Skeletal muscle tissue (tissue), 4 donors: ENCODE data around the gene OCRL. TPM values are rescaled to one million over a fixed set of nuclear protein-coding genes. Genes with fewer than 3 reads are reported as not detected.

Experiments
- H3K27ac ChIP-seq: one replicate; pipeline ENCODE4 v1.7.0; 2013; ENCODE audit warnings: mild to moderate bottlenecking, low read depth, low read length, inconsistent platforms
- H3K27me3 ChIP-seq, 3 donors: one replicate each; pipeline ENCODE4 v1.7.0; 2013; ENCODE audit warnings: low read length in 3 of 3; ENCODE audit not compliant: control insufficient read depth in 3 of 3, insufficient read depth in 3 of 3
- H3K36me3 ChIP-seq, 3 donors: one replicate each; pipeline ENCODE4 v1.7.0; 2013; ENCODE audit warnings: low read length in 3 of 3; ENCODE audit not compliant: control insufficient read depth in 3 of 3, insufficient read depth in 3 of 3
- H3K4me1 ChIP-seq, 3 donors: one replicate each; pipeline ENCODE4 v1.7.0; 2013; ENCODE audit warnings: low read length in 3 of 3, mild to moderate bottlenecking in 3 of 3; ENCODE audit not compliant: control insufficient read depth in 3 of 3, insufficient read depth in 3 of 3
- H3K4me3 ChIP-seq, 3 donors: one replicate each; pipeline ENCODE4 v1.7.0; 2013; ENCODE audit warnings: low read length in 3 of 3
- H3K9ac ChIP-seq, 3 donors: one replicate each; pipeline ENCODE4 v1.7.0; 2013; ENCODE audit warnings: low read length in 3 of 3, mild to moderate bottlenecking in 3 of 3, moderate library complexity in 2 of 3, low read depth in 1 of 3
- H3K9me3 ChIP-seq, 3 donors: one replicate each; pipeline ENCODE4 v1.7.0; 2013; ENCODE audit warnings: low read length in 3 of 3; ENCODE audit not compliant: control insufficient read depth in 3 of 3
- total RNA-seq: library from RNA; depleted of rRNA; stranded (reverse); fragments of >200 nt; gene quantifications from one replicate; pipeline ENCODE4 v1.2.3, GENCODE V29; 2014
- donor health status: Osteomylitis.

OCRL gene
- total RNA-seq, 1 donor from 2014 or later = 8.4 TPM

- Histone ChIP-seq H3K36me3 (no peaks in the 10 kb centered on the region), H3K27ac (no peak overlapping the region), H3K27me3 (no peaks in the 10 kb centered on the region), H3K4me1 (peaks cover 5 to 6% (median 5%) of the 10 kb centered on the region in 3 donors), H3K9me3 (no peaks in the 10 kb centered on the region), H3K4me3 (no peak overlapping the region), H3K9ac (no peak overlapping the region)
Measured at GRCh38 chrX:129614481-129615255, 74.6 kb downstream of the OCRL start.

GRCh38 chrX:129617420-129617819, 77.4 kb downstream of the OCRL start:
- Histone ChIP-seq H3K4me3 (no peak overlapping the region), H3K9me3 (no peaks in the 10 kb centered on the region), H3K36me3 (no peaks in the 10 kb centered on the region), H3K27ac (no peak overlapping the region), H3K27me3 (no peaks in the 10 kb centered on the region), H3K9ac (no peak overlapping the region), H3K4me1 (peaks cover 5 to 6% (median 5%) of the 10 kb centered on the region in 3 donors)

DNA sequence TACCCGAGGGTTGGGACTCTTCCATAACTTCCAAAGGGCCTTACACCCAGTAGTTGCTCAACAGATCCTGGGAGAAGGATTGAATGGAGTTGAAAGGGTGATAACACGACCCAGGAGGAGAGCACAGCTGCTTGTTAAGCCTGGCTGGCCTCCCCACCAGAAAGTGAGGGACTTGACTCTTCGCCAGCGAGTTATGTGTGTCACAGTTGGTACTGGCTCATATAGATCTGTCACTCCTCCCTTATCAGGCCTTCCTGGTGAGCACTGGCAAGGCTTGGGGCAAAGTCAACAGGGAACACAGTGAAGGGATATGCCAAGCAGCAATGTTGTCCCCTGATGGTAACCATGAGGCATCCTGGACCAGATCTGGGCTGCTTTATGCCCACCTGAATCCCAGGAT, 78.9 kb downstream of the OCRL start:
- H3K4me3 ChIP-seq = no peak overlapping the region
- H3K9me3 ChIP-seq = no peaks in the 10 kb centered on the region
- H3K27me3 ChIP-seq = no peaks in the 10 kb centered on the region
- H3K36me3 ChIP-seq = no peaks in the 10 kb centered on the region
- H3K27ac ChIP-seq = no peak overlapping the region
- H3K9ac ChIP-seq = no peak overlapping the region
- H3K4me1 ChIP-seq = peaks cover 5 to 6% (median 5%) of the 10 kb centered on the region in 3 donors

DNA sequence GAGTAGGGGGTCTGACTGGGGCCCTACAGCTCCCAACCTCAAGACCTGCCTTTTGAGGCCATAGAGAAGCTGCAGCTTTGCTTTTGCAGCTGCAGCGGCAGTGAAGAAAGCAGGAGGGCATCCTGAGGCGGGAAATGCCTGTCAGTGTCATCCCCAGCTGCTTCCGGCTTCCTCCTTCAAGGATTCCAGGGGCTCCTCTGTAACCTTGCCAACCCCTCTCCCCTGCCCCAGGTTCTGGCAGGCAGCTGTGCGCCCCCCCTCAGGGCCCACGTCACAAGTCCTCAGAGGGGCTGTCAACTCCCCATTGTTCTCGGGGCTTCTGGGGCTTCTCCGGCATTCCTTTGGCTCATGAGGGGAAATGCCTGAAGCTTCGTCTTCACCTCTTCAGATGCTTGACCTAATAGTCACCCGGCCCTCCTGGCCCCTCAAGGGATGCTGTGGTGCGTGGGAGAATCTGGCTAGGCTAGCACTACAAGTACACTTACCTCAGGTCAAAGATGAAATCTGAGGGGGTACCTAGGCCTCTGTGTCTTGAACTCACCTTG, 82.8 kb downstream of the OCRL start:
- Histone ChIP-seq H3K27ac (no peak overlapping the region), H3K9me3 (no peaks in the 10 kb centered on the region), H3K9ac (no peak overlapping the region), H3K4me3 (no peak overlapping the region), H3K36me3 (no peaks in the 10 kb centered on the region), H3K27me3 (no peaks in the 10 kb centered on the region), H3K4me1 (peaks cover 0 to 3% (median 0%) of the 10 kb centered on the region in 3 donors)

- H3K9me3 ChIP-seq = no peaks in the 10 kb centered on the region
- H3K4me1 ChIP-seq = peaks cover 0 to 2% (median 0%) of the 10 kb centered on the region in 3 donors
- H3K9ac ChIP-seq = no peak overlapping the region
- no peaks in the 10 kb centered on the region for H3K27me3 ChIP-seq
- no peaks in the 10 kb centered on the region for H3K36me3 ChIP-seq
- no peak overlapping the region for H3K27ac ChIP-seq
- H3K4me3 ChIP-seq = no peak overlapping the region
Measured at GRCh38 chrX:129626026-129626425, 86.0 kb downstream of the OCRL start.

- Histone ChIP-seq H3K9me3 (no peaks in the 10 kb centered on the region), H3K9ac (no peak overlapping the region), H3K36me3 (no peaks in the 10 kb centered on the region), H3K27ac (peak overlapping the region; percentile 9), H3K4me3 (no peak overlapping the region), H3K4me1 (peaks cover 0 to 2% (median 0%) of the 10 kb centered on the region in 3 donors), H3K27me3 (no peaks in the 10 kb centered on the region)
Measured at GRCh38 chrX:129629837-129630236, 89.8 kb downstream of the OCRL start.

GRCh38 chrX:129631849-129632248, 91.8 kb downstream of the OCRL start:
- H3K9ac ChIP-seq = no peak overlapping the region
- H3K4me1 ChIP-seq = peaks cover 0 to 2% (median 0%) of the 10 kb centered on the region in 3 donors

DNA sequence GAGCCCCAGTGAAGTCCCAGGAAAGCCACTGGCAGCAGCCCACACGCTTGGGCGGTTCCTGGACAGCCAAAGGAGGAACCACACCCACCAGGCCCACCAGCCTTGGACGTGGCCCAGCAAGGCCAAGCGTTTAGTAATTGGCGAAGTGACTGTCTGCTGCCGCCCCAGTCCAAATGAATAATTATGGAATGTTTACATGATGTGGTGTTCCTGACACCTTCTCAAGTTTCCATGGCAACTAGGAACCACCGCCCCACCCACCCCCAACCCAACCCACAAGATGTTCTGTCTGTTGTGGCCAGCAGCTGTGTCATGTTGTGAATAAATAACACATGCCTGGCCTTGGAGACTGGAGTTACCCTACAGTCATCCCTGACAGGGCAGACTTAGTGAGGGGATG, 92.4 kb downstream of the OCRL start:
- Histone ChIP-seq H3K27ac (peak overlapping the region; percentile 7), H3K4me3 (no peak overlapping the region), H3K36me3 (no peaks in the 10 kb centered on the region), H3K9ac (no peak overlapping the region), H3K9me3 (no peaks in the 10 kb centered on the region), H3K4me1 (peaks cover 0 to 2% (median 0%) of the 10 kb centered on the region in 3 donors), H3K27me3 (no peaks in the 10 kb centered on the region)

More at GRCh38 chrX:129631849-129632248, 91.8 kb downstream of the OCRL start:
- H3K36me3 ChIP-seq = no peaks in the 10 kb centered on the region
- H3K4me3 ChIP-seq = no peak overlapping the region
- no peaks in the 10 kb centered on the region for H3K9me3 ChIP-seq
- H3K27ac ChIP-seq = peak overlapping the region; percentile 7
- H3K27me3 ChIP-seq = no peaks in the 10 kb centered on the region

GRCh38 chrX:129634541-129634940, 94.5 kb downstream of the OCRL start:
- Histone ChIP-seq H3K27ac (no peak overlapping the region), H3K27me3 (no peaks in the 10 kb centered on the region), H3K9ac (no peak overlapping the region), H3K9me3 (no peaks in the 10 kb centered on the region), H3K4me1 (peaks cover 0 to 3% (median 0%) of the 10 kb centered on the region in 3 donors), H3K36me3 (no peaks in the 10 kb centered on the region), H3K4me3 (no peak overlapping the region)

DNA sequence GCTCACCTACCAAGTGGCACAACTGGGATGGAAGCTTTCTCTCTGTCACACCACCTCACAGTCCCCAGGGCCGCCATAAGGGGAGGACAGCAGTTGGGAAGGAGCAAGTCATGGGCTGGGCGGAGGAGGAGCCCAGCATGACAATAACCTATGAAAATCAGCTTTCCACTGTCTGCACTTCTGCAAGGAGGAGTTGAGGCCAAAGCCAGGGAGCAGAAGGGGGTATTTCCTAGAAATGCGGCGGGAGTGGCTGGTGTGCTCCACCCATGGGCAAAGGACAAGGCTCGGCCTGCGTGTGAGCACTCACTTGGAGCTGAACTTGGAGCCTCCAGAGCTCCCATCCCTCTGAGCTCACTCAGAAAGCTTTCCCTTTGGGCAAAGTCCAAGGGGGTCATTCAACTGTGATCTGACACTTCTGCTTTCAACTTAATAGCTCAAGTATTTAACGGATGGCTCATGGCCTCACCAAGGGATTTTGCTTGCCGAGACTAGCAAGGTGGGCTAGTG, 96.2 kb downstream of the OCRL start:
- H3K36me3 ChIP-seq = no peaks in the 10 kb centered on the region
- H3K4me3 ChIP-seq = no peak overlapping the region
- no peak overlapping the region for H3K27ac ChIP-seq
- H3K4me1 ChIP-seq = peaks cover 0 to 3% (median 0%) of the 10 kb centered on the region in 3 donors
- no peak overlapping the region for H3K9ac ChIP-seq
- no peaks in the 10 kb centered on the region for H3K9me3 ChIP-seq
- no peaks in the 10 kb centered on the region for H3K27me3 ChIP-seq
